Measurements from ENCODE around the gene CDC42BPG.

Gene CDC42BPG

DNA sequence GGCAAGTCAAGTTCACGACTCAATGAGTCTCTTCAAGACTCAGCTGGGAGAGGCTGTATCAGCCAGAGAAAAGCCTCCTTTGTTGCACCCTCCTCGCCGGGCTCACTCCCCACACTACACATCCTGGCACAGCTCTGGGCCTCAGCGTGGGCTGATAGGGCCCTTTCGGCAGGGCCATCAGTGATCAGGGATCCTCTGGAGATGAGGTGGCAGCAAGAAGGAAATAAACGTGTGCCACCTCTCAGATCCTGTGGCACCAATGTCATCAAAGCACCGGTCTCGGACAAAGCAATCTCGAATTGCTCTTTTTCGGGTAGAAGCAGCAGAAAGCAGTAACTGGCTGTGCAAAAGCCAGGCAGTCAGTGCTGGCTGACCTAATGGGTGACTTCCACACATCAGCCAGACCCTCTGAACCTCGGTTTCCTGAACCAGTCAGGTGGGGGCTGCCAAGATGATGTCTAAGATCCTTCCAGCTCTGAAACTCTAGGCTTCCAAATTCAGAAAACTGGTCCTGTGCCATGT lies 31.8 kb upstream of the CDC42BPG start:
- Histone ChIP-seq H3K9ac (ENCODE audit: low read length) (no peak overlapping the region), H3K27ac (ENCODE audit: low read depth, low read length) (peak overlapping the region; percentile 87), H3K27me3 (ENCODE audit: control insufficient read depth, insufficient read depth, low read length) (no peaks in the 10 kb centered on the region), H3K4me1 (ENCODE audit: control insufficient read depth, insufficient read depth, low read length) (peaks cover 25% of the 10 kb centered on the region), H3K4me3 (ENCODE audit: low read length) (peak overlapping the region; percentile 99), H3K36me3 (ENCODE audit: control insufficient read depth, insufficient read depth, low read length) (peaks cover 15% of the 10 kb centered on the region)

DNA sequence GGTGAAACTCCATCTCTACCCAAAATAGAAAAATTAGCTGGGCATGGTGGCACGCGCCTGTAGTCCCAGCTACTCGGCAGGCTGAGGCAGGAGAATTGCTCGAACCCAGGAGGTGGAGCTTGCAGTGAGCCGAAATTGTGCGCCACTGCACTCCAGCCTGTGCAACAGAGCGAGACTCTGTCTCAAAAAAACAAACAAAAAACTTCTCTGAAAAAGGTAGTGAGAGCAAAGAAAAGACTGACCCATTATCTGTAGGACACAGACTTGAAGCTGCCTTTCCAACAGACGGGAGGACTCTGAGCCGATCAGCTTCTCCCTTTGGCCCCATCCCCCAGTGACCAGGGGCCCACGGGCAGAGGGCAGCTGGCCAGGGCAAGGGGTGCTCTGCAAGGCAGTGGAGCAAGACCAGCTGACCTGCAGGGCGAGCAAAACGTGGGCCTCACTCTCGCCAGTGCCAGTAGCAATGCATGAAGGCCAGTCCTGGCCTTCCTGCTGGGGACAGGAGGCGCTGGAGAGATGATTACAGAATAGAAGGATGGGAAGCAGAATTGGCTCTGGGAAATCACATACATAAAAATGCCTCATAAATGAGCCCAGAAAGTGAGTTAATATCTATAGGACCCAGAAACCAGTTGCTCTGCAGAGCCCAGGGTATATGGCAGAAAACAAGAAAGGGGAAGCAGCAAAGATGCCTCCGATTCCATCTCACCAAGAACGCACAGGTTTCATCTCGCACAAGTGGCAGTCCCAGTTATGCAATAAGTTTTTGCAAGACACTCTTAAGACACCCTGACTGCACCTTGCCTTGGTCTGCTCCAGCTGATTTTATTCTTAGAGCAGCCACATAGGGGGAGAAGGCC lies 31.1 kb upstream of the CDC42BPG start:
- H3K4me1 ChIP-seq (ENCODE audit: control insufficient read depth, insufficient read depth, low read length) = peaks cover 32% of the 10 kb centered on the region
- H3K4me3 ChIP-seq (ENCODE audit: low read length) = peak overlapping the region; percentile 99
- H3K36me3 ChIP-seq (ENCODE audit: control insufficient read depth, insufficient read depth, low read length) = peaks cover 15% of the 10 kb centered on the region
- peak overlapping the region; percentile 43 for H3K9ac ChIP-seq (ENCODE audit: low read length)
- H3K27ac ChIP-seq (ENCODE audit: low read depth, low read length) = peak overlapping the region; percentile 87
- H3K27me3 ChIP-seq (ENCODE audit: control insufficient read depth, insufficient read depth, low read length) = no peaks in the 10 kb centered on the region

DNA sequence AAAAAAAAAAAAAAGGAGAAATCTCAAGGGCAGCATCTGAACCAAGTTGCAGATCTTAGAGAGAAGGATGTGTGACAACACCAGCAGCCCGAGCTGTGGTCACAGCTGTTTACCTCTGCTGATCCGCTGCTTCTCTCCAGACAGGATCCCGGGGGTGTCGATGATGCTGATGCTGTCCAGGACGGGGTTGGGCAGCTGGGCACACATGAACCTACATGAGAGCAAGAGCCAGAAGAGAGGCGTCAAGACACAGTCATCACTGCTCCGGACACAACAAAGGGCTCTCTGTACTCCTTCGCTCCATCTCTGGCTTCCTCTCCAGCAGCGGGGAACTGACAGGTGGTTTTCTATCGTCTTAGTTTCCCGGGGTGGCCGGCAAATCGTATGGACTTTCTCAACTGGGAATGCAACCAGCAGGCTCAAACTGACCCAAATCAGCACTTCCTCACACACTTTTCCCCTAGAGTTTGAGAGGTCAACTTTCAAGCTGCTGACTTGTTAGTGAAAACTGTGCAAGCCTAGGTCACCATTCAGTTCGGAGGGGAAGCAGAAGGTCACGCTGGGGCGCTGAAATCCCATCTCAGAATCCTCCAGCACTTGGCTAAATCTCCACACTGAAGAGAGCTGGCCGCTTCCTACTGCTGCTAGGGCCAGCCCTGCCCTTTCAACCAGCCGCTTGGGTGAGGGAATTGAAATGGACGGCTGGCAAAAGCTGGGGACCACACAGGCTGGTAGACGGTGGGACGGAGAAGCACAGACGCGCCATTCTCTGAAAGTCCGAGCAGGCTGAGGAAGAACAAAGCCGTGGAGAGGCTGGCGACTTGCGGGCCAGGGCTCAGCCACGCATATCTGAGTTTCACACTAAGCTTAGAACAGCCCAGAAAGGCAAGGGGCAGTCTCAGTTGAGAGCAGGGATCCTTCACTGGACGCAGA lies 30.1 kb upstream of the CDC42BPG start:
- Histone ChIP-seq H3K36me3 (ENCODE audit: control insufficient read depth, insufficient read depth, low read length) (peaks cover 15% of the 10 kb centered on the region), H3K9ac (ENCODE audit: low read length) (no peak overlapping the region), H3K27me3 (ENCODE audit: control insufficient read depth, insufficient read depth, low read length) (no peaks in the 10 kb centered on the region), H3K4me3 (ENCODE audit: low read length) (peak overlapping the region; percentile 23), H3K4me1 (ENCODE audit: control insufficient read depth, insufficient read depth, low read length) (peaks cover 40% of the 10 kb centered on the region), H3K27ac (ENCODE audit: low read depth, low read length) (peak overlapping the region; percentile 23)

- Histone ChIP-seq H3K27ac (ENCODE audit: low read depth, low read length) (no peak overlapping the region), H3K27me3 (ENCODE audit: control insufficient read depth, insufficient read depth, low read length) (no peaks in the 10 kb centered on the region), H3K4me3 (ENCODE audit: low read length) (no peak overlapping the region), H3K36me3 (ENCODE audit: control insufficient read depth, insufficient read depth, low read length) (peaks cover 14% of the 10 kb centered on the region), H3K4me1 (ENCODE audit: control insufficient read depth, insufficient read depth, low read length) (peaks cover 41% of the 10 kb centered on the region), H3K9ac (ENCODE audit: low read length) (no peak overlapping the region)
Observed at GRCh38 chr11:64872790-64873488, 28.5 kb upstream of the CDC42BPG start.

DNA sequence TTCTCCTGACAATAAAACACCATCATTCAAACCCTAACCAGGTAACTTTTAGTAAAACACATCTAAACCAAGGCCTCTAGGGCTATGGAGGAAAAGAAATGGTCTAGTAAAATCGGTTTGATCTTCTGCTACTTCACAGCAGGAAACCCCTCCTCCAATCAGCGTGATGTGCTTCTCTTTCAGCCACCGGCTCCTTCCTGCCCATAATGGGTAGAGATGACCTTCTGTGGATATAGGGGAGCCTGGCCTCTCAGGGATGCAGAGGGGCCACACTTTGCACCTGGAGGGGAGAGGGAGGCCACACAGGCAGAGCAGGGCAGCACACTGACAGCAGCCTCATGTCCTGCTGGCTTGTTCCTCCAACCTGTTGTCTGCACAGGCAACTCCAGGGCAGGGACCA lies 27.0 kb upstream of the CDC42BPG start:
- Histone ChIP-seq H3K4me1 (ENCODE audit: control insufficient read depth, insufficient read depth, low read length) (peaks cover 41% of the 10 kb centered on the region), H3K9ac (ENCODE audit: low read length) (peak overlapping the region; percentile 25), H3K4me3 (ENCODE audit: low read length) (no peak overlapping the region), H3K27ac (ENCODE audit: low read depth, low read length) (peak overlapping the region; percentile 82), H3K27me3 (ENCODE audit: control insufficient read depth, insufficient read depth, low read length) (no peaks in the 10 kb centered on the region), H3K36me3 (ENCODE audit: control insufficient read depth, insufficient read depth, low read length) (peaks cover 13% of the 10 kb centered on the region)

GRCh38 chr11:64870893-64871466 lies 26.5 kb upstream of the CDC42BPG start:
- peak overlapping the region; percentile 82 for H3K27ac ChIP-seq (ENCODE audit: low read depth, low read length)
- no peak overlapping the region for H3K9ac ChIP-seq (ENCODE audit: low read length)
- H3K4me1 ChIP-seq (ENCODE audit: control insufficient read depth, insufficient read depth, low read length) = peaks cover 40% of the 10 kb centered on the region
- peaks cover 13% of the 10 kb centered on the region for H3K36me3 ChIP-seq (ENCODE audit: control insufficient read depth, insufficient read depth, low read length)
- H3K4me3 ChIP-seq (ENCODE audit: low read length) = peak overlapping the region; percentile 47
- no peaks in the 10 kb centered on the region for H3K27me3 ChIP-seq (ENCODE audit: control insufficient read depth, insufficient read depth, low read length)

GRCh38 chr11:64870176-64870892 lies 25.9 kb upstream of the CDC42BPG start:
- H3K4me1 ChIP-seq (ENCODE audit: control insufficient read depth, insufficient read depth, low read length) = peaks cover 40% of the 10 kb centered on the region
- H3K27me3 ChIP-seq (ENCODE audit: control insufficient read depth, insufficient read depth, low read length) = no peaks in the 10 kb centered on the region
- peak overlapping the region; percentile 82 for H3K27ac ChIP-seq (ENCODE audit: low read depth, low read length)
- peak overlapping the region; percentile 47 for H3K4me3 ChIP-seq (ENCODE audit: low read length)
- peaks cover 13% of the 10 kb centered on the region for H3K36me3 ChIP-seq (ENCODE audit: control insufficient read depth, insufficient read depth, low read length)
- H3K9ac ChIP-seq (ENCODE audit: low read length) = peak overlapping the region; percentile 22

DNA sequence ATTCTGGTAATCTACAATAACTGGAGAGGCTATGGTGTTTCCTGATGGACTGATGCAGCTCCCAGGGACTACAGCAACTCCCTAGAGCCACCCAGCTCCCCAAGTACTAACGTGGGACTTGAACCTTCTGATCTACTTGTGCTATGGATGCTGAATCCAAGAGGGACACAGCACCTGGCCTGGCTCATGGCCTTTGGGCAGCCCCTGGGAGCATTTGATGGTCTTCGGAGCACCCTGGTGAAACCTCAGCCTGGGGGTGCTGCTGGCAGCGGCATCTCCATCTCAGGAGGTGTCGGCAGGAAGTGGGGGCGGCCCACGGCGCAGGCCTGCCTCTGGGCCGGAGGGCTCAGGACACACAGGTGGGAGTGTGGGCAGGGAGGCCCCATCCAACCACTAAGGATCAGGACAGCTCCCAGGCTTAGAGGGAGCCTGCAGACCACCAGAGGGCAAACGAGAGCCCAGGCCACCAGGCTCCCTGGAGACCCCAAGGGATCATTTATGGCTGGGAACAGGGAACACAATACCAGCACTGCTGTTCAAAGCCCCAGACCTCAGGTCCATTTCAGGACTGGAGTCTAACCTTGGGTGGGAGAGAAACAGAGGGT lies 25.2 kb upstream of the CDC42BPG start:
- Histone ChIP-seq H3K4me1 (ENCODE audit: control insufficient read depth, insufficient read depth, low read length) (peaks cover 46% of the 10 kb centered on the region), H3K36me3 (ENCODE audit: control insufficient read depth, insufficient read depth, low read length) (peaks cover 13% of the 10 kb centered on the region), H3K27me3 (ENCODE audit: control insufficient read depth, insufficient read depth, low read length) (no peaks in the 10 kb centered on the region), H3K4me3 (ENCODE audit: low read length) (peak overlapping the region; percentile 47), H3K27ac (ENCODE audit: low read depth, low read length) (peak overlapping the region; percentile 82), H3K9ac (ENCODE audit: low read length) (peak overlapping the region; percentile 22)

DNA sequence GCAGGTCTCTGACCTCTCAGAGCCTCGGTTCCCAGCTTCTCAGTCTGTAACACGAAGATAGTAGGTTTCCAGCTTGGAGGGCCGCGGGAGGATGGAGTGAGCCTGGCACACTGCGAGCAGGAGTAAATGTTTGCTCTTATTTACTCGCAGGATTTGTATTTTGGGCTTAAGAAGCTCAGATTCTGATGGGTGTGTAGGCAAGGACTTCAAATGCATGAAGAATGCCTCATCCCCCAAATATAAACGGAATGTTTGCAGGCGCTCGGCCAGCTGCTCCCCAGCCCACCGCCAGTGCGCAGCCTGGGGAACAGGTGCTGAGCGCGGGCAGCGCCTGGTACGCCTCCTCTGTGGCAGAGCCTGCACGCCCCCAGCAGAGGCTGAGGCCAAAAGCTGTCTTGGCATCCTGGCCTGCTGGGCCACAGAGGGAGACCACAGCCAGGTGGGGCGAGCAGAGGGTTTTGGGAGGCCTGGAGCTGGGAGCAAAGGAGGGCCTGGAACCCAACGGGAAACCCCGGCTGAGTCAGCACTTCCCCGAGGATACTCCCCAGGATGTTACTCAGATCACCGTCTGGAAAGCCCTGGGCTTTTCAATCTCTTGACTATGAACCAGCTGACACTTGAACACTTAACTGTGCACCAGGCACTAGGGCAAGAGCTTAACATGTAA lies 24.6 kb upstream of the CDC42BPG start:
- peak overlapping the region; percentile 13 for H3K4me3 ChIP-seq (ENCODE audit: low read length)
- H3K36me3 ChIP-seq (ENCODE audit: control insufficient read depth, insufficient read depth, low read length) = peaks cover 13% of the 10 kb centered on the region
- H3K9ac ChIP-seq (ENCODE audit: low read length) = no peak overlapping the region
- H3K27ac ChIP-seq (ENCODE audit: low read depth, low read length) = peak overlapping the region; percentile 82
- peaks cover 52% of the 10 kb centered on the region for H3K4me1 ChIP-seq (ENCODE audit: control insufficient read depth, insufficient read depth, low read length)
- H3K27me3 ChIP-seq (ENCODE audit: control insufficient read depth, insufficient read depth, low read length) = no peaks in the 10 kb centered on the region

GRCh38 chr11:64867748-64868462 lies 23.5 kb upstream of the CDC42BPG start:
- Histone ChIP-seq H3K36me3 (ENCODE audit: control insufficient read depth, insufficient read depth, low read length) (peaks cover 6% of the 10 kb centered on the region), H3K27ac (ENCODE audit: low read depth, low read length) (peak overlapping the region; percentile 82), H3K4me3 (ENCODE audit: low read length) (no peak overlapping the region), H3K9ac (ENCODE audit: low read length) (no peak overlapping the region), H3K27me3 (ENCODE audit: control insufficient read depth, insufficient read depth, low read length) (no peaks in the 10 kb centered on the region), H3K4me1 (ENCODE audit: control insufficient read depth, insufficient read depth, low read length) (peaks cover 64% of the 10 kb centered on the region)

All from rectal smooth muscle tissue (tissue), 1 donor.